Measurements from ENCODE around the gene POMT1.
"Not testable (repeated sequence)": the region's sequence is repeated elsewhere in the genome, so short reads cannot be mapped to it uniquely, and the experiment has no call there.

The POMT1 gene

DNA sequence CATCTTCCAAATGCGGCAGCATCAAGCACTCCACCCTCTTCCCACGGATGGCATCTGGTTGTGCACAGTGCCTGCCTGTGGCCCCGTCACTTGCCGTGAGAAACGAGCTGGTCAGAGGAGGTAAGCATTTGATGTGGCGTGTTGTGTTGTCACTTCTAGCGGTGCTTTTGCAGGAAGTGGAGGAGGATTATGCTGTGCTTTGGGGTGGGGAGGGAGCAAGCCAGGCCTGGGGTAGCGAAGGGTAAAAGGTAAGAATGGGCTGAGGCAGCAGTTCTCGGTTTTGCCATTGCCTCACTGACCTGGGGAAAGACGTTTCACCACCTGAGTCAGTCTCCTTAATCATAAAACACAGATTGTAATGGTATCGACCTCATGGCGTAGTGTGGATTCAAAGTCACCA, 2.3 kb upstream of the POMT1 start:
- DNase-seq: no peak

GRCh38 chr9:131500939-131501541, 1.7 kb upstream of the POMT1 start:
- DNase-seq: no peak

DNA sequence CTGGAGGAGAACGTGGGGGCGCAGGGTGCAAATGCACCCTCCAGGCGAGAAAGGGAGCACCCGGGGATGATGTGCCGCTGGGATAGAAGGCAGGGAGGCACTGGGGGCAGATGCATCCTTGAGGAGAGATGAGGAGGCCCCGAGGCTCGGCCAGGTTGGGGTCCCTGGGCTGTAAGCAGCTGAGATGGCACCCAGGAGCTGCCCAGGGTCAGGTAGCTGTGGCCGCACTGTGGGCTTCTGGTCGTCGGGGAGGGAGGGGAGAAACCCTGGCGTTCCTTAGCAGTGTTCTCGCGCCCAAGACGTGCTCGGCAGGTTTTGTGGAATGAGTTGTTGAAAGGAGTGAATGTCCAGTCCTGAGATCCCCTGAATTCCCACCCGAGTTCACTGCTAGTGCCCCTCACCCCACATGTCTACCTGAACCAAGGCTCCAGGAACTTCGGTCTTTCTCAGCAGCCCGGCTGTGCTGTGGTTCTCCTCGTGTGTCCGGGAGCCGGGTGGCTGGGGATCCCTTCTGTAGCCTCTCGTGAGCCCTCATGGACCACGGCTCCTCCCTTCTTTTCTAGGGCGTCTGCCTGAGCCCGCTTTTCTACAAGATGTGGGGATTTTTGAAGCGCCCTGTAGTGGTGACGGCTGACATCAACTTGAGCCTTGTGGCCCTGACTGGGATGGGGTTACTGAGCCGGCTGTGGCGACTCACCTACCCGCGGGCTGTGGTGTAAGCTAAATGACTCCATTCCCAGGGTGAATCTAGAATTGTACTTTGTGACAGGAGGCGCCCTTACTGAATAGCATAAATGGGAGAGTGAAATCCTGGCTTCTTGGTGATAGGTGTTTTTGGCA, 1.1 kb downstream of the POMT1 start:
- no peak for DNase-seq

GRCh38 chr9:131505012-131505411, 2.3 kb downstream of the POMT1 start:
- DNase-seq: no peak

DNA sequence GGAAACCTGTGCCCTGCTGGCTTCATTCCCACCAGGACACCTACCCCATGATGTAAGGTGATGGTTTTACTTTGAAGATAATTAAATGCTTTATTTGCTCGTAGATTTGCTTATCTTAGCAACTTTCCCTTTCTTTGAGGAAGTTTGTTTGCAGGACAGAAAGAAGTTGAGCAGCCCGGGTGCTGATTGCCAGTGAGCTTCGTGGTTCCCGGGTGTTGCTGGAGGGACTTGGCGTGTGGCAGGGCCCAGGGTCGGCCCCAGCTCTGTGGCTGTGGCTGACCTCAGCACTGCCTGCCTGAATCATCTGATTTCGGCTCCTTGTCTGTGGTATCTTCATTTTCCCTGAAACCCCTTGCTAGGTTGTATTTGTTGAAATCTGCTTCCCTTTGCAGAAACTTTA, 8.7 kb downstream of the POMT1 start:
- DNase-seq: no peak

- DNase-seq: no peak
These were observed 9.2 kb downstream of the POMT1 start for GRCh38 chr9:131511880-131512279.

- no peak for DNase-seq
These were observed 10.5 kb downstream of the POMT1 start for GRCh38 chr9:131513177-131513576.

DNA sequence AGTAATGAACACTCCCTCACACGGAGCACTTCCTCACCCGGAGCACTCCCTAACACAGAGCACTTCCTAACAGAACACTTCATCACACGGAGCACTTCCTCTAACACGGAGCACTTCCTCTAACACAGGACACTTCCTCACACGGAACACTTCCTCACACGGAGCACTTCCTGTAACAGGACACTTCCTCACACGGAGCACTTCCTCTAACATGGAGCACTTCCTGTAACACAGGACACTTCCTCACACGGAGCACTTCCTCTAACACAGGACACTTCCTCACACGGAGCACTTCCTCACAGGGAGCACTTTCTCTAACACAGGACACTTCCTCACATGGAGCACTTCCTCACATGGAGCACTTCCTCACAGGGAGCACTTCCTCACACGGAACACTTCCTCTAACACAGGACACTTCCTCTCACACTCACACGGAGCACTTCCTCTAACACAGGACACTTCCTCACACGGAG, 12.9 kb downstream of the POMT1 start:
- DNase-seq: not testable (repeated sequence)

DNA sequence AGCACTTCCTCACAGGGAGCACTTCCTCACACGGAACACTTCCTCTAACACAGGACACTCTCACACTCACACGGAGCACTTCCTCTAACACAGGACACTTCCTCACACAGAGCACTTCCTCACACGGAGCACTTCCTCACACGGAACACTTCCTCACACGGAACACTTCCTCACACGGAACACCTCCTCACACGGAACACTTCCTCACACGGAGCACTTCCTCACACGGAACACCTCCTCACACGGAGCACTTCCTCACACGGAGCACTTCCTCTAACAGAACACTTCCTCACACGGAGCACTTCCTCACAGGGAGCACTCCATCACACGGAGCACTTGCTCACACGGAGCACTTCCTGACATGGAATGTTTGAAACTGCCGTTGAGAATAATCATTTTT, 13.4 kb downstream of the POMT1 start:
- no peak for DNase-seq

- no peak for DNase-seq
These were observed 14.2 kb downstream of the POMT1 start for GRCh38 chr9:131516930-131517329.

DNA sequence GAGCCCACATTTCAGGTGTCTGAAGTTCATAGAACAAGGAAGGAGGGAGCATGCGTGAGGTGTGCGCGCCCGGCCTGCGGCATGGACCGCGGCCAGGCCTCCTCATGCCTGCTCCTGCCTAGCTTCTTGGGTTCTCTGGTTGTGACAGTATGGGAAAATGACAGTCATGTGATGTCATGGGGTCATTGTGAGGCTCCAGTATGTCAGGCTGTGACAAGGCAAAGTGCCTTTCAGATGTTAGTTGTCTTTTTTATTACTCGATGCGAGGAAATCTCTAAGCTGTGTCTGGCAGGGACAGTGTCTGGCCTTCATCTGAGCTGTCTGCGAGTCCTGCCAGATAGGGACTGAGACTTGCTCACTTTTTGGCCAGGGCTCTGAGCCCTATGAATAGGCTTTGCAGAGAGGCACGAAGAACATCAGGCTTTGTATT, 15.1 kb downstream of the POMT1 start:
- no peak for DNase-seq

DNA sequence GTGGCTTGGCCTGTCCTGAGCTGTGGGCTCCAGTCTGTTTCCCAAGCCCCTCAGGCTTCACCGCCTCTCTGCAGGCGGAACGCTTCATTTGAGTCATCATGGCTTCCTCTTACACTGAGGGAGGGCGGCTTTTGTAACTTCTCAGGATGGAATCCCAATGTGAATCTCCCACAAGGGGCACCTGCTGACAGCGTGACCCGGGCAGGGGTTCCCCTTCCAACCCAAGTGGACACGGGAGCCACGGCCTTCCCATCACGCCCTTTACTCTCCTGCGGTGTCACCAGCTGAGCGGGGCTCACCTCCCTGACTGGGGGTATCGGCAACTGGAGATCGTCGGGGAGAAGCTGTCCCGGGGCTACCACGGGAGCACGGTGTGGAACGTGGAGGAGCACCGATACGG, 15.8 kb downstream of the POMT1 start:
- DNase-seq: no peak

GRCh38 chr9:131520503-131520902, 17.8 kb downstream of the POMT1 start:
- DNase-seq: no peak

DNA sequence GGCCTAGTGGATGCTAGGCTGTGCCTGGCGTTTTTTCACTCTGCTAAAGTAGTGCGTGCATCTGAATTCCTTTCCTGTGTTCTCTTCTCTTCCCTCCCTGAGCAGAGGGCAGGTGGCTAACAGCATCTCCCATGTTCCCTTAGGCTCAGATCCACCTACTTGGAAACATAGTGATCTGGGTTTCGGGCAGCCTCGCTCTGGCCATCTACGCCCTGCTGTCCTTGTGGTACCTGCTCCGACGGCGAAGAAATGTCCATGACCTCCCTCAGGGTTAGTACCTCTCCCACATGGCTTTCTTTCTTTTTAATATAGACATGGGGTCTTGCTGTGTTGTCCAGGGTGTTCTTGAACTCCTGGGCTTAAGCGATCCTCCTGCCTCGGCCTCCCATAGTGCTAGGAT, 18.5 kb downstream of the POMT1 start:
- no peak for DNase-seq

DNA sequence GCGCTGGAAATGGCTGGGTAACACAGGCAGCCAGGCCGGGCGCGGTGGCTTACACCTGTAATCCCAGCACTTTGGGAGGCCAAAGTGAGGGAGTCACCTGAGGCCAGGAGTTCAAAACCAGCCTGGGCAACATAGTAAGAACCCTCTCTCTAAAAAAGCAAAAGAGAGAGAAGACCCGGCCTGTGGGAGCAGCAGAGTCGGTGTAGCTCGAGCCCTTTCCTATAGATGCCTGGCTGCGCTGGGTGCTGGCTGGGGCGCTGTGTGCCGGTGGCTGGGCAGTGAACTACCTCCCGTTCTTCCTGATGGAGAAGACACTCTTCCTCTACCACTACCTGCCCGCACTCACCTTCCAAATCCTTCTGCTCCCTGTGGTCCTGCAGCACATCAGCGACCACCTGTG, 19.1 kb downstream of the POMT1 start:
- no peak for DNase-seq

GRCh38 chr9:131522257-131523085, 19.8 kb downstream of the POMT1 start:
- no peak for DNase-seq

GRCh38 chr9:131523086-131523388, 20.3 kb downstream of the POMT1 start:
- no peak for DNase-seq

GRCh38 chr9:131523451-131524435, 21.0 kb downstream of the POMT1 start:
- DNase-seq: no peak

DNA sequence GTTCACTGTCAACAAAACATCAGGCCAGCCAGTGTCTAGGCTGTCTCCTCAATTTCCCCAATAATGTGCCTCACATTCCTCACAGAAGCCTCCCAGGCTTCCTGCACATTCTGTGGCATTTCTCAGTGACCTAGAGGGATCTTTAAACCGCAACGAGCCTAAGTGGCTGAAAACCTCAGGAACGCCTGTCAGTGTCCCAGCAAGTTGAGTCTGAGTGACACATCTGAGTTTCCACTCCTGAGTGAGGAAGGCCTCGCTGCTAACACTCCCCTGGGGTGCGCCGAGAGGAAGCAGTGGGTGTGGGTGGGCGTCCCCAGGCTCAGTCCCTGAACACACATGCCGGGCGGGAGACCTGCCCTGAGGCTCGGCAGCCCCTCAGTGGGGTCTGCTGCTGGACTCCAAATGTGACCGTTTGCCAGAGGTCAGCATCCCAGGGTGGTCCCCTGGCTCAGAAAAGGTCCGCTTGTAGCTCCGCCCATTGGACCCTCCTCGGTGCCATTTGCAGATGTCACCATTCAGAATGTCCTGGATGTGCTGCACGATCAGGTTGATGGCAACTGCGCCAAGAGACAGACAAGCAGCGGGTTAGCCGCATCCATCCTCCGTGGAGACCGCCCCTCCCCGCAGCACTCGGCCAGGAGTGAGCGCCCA, 22.1 kb downstream of the POMT1 start:
- DNase-seq: no peak

DNA sequence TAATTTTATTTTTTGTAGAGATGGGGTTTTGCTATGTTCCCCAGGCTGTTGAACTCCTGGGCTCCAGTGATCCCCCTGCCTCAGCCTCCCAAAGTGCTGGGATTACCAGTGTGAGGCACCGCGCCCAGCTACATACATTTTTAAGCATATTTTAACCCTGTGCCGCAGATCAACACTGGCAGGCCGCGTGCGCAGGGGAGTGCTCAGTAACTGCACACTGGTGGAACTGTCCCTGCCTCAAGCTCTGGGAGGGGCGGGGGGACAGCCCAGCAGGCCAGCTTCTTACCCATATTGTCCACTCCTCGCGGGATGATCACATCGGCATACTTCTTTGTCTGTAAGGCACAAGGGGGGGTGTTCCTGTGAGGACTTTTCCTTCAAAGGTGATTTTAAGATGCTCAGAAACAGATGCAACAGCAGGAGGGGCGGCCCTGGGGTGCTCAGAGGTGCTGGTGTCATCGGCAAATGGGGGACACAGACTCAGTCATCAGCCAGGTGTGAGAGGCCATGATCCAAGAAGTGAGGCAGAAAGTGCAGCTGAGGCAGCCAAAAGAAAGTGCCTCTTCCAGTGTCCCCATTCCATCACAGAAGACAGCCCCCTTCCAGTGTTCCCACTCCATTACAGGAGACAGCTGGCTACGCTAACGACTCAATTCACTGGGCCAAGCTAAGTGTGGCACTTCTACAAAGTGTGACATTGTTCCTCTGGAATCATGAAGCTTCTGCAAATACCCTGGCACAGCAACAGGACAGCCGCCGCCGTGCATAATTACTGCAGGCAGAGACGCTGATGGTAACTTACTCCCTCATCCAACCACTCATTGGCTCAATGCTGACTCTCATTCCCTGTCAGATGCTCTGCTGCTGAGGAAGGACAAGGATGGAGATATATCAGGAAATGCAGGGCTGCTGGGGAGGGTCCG, 23.2 kb downstream of the POMT1 start:
- DNase-seq: no peak

DNA sequence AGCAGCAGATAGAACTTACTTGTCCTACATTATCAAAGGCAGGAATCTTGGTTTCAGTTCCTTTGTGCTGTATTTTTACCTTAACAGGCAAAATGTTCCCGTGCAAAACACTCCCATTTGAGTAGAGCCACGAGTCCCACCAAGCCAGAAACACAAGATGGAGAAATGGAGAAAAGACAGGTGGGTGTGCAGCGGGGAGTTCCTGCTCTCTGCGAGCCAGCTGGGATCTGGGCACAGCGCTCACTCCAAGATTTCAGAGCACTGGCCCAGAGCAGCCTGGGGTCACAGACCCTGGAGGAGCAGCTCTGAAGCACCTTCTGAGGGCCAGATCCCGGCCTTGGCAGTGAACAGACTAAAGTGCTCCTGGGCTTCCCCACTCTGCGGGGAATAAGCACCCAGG, 25.5 kb downstream of the POMT1 start:
- no peak for DNase-seq
